Ishikawa (cell line): Measurements from ENCODE around the gene GLI3.

ENCODE experiments used
- EP300 ChIP-seq: IDR thresholded peaks from 2 replicates; pipeline ENCODE4 v1.6.1; 2012; ENCODE audit warnings: borderline replicate concordance
- RAD21 ChIP-seq: IDR thresholded peaks from 2 replicates; pipeline ENCODE4 v1.6.1; 2012; ENCODE audit warnings: low read depth
- REST ChIP-seq: IDR thresholded peaks from 2 replicates; pipeline ENCODE4 v1.6.1; 2012; ENCODE audit warnings: low read depth, mild to moderate bottlenecking
- TAF1 ChIP-seq: IDR thresholded peaks from 2 replicates; pipeline ENCODE4 v1.6.1; 2012; ENCODE audit warnings: low read depth, mild to moderate bottlenecking

GRCh38 chr7:41938371-41938770 lies 298.6 kb downstream of the GLI3 start:
- TF ChIP-seq TAF1 (no peak), EP300 (no peak), REST (no peak), RAD21 (no peak)
